GM12875 (cell line): ENCODE measurements around the gene CHD3.

Experiments
- H3K4me3 ChIP-seq: one replicate; pipeline ENCODE4 v1.5.1; 2011; ENCODE audit warnings: low read depth, low read length, control low read depth
- CTCF ChIP-seq: IDR thresholded peaks from 2 replicates; pipeline ENCODE4 v1.5.1; 2011; ENCODE audit warnings: low read depth, mild to moderate bottlenecking, control low read depth, inconsistent platforms, low read length, moderate library complexity, borderline replicate concordance; ENCODE audit not compliant: insufficient read depth

CHD3 gene

GRCh38 chr17:7884581-7885366, 3.8 kb upstream of the CHD3 start:
- no peak for TF ChIP-seq CTCF
- peak overlapping the region; percentile 92 for H3K4me3 ChIP-seq

GRCh38 chr17:7885367-7886226, 3.0 kb upstream of the CHD3 start:
- H3K4me3 ChIP-seq, result peak overlapping the region; percentile 92
- TF ChIP-seq CTCF, result no peak; the same call in 1 of the 2 replicates

GRCh38 chr17:7886227-7887037, 2.2 kb upstream of the CHD3 start:
- peak overlapping the region; percentile 92 for H3K4me3 ChIP-seq
- no peak for TF ChIP-seq CTCF

DNA sequence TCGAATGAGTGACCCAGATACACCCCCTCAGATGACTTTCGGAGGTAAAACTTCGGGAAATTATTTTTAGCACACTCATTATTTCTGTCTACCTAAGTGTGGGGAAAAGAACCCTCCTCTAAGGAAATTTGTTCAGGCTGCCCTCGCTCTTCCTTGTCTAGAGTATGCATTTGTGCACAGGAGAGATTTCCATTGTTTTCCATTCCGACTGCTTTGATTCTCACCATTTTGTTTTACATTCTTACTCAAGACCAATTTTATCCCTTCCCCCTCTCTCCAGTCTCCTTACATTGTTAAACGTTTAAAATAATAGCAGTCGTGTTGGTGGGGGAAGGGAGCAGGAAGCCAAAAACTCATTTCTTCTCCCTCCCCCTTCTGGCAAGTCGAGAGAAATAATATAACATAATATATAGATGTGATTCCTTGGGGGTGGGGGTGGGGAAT, 1.5 kb upstream of the CHD3 start:
- no peak for TF ChIP-seq CTCF
- peak overlapping the region; percentile 92 for H3K4me3 ChIP-seq

GRCh38 chr17:7887482-7888183, 956 bp upstream of the CHD3 start:
- peak overlapping the region; percentile 92 for H3K4me3 ChIP-seq
- TF ChIP-seq CTCF, result no peak

DNA sequence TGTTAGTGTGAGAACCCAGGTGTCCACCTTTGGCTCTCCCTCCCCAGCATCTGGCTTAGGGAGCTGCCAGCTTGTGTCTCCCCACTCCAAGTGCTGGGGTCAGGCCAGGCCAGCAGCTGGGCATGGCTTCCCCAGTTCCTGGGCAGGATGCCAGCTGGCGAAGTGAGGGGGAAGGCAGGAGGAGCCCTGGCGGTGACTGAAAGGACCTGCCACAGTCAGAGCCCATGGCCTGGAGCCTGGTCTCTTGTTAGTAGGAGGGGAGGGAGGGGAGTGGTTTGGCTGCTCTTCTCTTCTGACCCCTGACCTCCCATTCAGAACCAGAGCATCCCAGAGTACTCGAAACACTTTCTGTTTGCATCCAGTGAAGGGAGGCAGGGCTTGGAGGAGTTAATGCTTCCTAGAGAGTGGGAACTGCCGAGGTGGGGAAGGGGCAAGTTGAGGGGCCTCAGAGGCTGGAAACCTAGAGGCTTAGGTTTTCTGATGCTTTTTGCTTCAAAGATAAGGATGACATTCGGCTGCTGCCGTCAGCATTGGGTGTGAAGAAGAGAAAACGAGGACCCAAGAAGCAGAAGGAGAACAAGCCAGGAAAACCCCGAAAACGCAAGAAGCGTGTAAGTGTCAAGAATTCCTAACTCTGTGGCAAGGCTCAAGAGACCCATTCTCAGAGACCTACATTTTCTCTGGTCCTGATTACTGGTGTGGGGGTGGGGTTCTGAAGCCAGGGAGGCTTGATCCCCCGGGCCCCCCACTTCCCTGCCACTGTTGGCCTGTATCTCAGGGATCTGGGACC, 772 bp downstream of the CHD3 start:
- no peak overlapping the region for H3K4me3 ChIP-seq
- TF ChIP-seq CTCF, result 0 out of 2 replicates have a peak, but pooled peaks have one; percentile 13
